ENCODE measurements around the gene ARL15.

DNA sequence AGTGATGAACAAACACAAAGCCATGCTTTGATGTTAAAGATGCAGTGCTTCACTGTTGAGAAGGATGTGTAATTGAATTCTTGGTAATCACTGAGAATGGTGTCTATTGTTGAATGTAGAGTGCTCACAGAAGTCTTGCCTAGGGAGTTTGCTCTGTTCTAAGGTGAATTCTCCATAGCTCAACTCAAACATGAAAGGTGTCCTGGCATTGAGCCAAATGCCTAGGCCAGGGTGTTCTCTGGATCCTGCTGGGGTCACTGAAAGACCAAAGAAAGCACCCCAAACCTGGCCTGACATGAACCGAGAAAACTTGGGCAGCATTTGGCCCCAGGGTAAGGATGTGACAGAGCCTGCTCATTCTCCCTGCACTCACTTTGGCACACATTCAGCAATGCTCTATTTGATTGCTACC is 217.3 kb downstream of the ARL15 start:
- TF ChIP-seq, protein P1, sequence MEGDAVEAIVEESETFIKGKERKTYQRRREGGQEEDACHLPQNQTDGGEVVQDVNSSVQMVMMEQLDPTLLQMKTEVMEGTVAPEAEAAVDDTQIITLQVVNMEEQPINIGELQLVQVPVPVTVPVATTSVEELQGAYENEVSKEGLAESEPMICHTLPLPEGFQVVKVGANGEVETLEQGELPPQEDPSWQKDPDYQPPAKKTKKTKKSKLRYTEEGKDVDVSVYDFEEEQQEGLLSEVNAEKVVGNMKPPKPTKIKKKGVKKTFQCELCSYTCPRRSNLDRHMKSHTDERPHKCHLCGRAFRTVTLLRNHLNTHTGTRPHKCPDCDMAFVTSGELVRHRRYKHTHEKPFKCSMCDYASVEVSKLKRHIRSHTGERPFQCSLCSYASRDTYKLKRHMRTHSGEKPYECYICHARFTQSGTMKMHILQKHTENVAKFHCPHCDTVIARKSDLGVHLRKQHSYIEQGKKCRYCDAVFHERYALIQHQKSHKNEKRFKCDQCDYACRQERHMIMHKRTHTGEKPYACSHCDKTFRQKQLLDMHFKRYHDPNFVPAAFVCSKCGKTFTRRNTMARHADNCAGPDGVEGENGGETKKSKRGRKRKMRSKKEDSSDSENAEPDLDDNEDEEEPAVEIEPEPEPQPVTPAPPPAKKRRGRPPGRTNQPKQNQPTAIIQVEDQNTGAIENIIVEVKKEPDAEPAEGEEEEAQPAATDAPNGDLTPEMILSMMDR (conservative IDR thresholded peaks at IDR 0.05; ENCODE audit: low read depth, low read length), result no peak
- TF ChIP-seq EZH2 (IDR thresholded peaks at IDR 0.05; ENCODE audit: borderline replicate concordance, low read depth, low read length, poor library complexity, severe bottlenecking), result no peak
